Stimulated activated naive B cell treated with anti-CD40 and anti-IgM and Interleukin-4, amounts not matched to agents 10 μg/mL and 1 μg/mL and 100 μg/mL, for 72 hours (primary cell): ENCODE measurements around the gene ADGRD1.

Experiments used
- ATAC-seq, 2 donors: fragments of 150-1000 bp; cut with Tn5 transposase; replicated peaks; 2 replicates each; pipeline ENCODE4 v1.10.0; 2021; ENCODE audit warnings: moderate library complexity in 1 of 2
- DNase-seq: peaks from one replicate; pipeline ENCODE4 v3.0.0; 2021
- H3K27ac Mint-ChIP-seq: one replicate; pipeline ENCODE4 v1.8.0; 2022; ENCODE audit warnings: mild to moderate bottlenecking, mixed read lengths
- H3K27me3 Mint-ChIP-seq, 2 donors: one replicate each; pipeline ENCODE4 v1.8.0; 2022; ENCODE audit warnings: mixed read lengths in 2 of 2
- H3K36me3 Mint-ChIP-seq, 2 donors: one replicate each; pipeline ENCODE4 v1.8.0; 2022; ENCODE audit warnings: mixed read lengths in 2 of 2, mild to moderate bottlenecking in 1 of 2
- H3K4me1 Mint-ChIP-seq, 2 donors: one replicate each; pipeline ENCODE4 v1.8.0; 2022; ENCODE audit warnings: mixed read lengths in 2 of 2, mild to moderate bottlenecking in 1 of 2
- H3K4me3 Mint-ChIP-seq, 2 donors: one replicate each; pipeline ENCODE4 v1.8.0; 2022; ENCODE audit warnings: mild to moderate bottlenecking in 2 of 2, mixed read lengths in 2 of 2, moderate library complexity in 1 of 2
- H3K9me3 Mint-ChIP-seq, 2 donors: one replicate each; pipeline ENCODE4 v1.8.0; 2022; ENCODE audit warnings: mixed read lengths in 2 of 2, mild to moderate bottlenecking in 1 of 2

Gene ADGRD1

DNA sequence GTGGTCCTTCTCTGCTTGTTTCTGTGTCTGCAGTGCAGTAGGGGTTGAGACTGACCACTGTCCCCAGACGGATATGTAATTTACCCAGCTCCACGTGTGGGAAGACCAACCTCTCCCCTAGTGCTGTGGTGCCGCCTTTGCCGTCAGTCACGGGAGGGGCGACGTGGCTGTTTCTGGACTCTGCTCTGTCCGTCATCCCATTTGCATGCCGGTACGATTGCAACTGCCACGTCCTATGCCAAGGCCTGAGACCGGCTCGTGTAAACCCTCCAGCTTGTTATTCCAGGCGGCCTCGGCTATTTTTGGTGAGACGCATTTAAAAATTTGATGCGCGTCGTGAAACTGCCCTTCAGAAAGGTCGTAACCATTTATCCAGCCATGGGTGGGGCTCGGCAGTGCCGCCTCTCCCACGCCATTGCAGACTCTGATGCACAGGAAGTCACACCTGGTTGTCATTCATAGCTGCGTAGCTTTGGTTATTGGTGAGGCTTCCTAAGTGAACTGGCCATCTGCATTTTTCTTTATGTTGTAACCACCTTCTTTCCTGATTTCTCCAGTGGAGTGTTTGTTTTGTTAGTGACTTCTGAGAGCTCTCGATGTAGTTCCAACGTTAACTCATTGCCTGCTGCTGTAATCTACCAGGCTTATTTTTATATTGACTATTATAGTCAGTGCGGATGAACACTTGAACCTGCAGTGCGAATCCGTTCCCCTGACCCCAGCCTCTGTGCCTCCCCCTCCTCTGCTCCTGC, 75.1 kb downstream of the ADGRD1 start:
- H3K27ac Mint-ChIP-seq: peak overlapping the region; percentile 67

DNA sequence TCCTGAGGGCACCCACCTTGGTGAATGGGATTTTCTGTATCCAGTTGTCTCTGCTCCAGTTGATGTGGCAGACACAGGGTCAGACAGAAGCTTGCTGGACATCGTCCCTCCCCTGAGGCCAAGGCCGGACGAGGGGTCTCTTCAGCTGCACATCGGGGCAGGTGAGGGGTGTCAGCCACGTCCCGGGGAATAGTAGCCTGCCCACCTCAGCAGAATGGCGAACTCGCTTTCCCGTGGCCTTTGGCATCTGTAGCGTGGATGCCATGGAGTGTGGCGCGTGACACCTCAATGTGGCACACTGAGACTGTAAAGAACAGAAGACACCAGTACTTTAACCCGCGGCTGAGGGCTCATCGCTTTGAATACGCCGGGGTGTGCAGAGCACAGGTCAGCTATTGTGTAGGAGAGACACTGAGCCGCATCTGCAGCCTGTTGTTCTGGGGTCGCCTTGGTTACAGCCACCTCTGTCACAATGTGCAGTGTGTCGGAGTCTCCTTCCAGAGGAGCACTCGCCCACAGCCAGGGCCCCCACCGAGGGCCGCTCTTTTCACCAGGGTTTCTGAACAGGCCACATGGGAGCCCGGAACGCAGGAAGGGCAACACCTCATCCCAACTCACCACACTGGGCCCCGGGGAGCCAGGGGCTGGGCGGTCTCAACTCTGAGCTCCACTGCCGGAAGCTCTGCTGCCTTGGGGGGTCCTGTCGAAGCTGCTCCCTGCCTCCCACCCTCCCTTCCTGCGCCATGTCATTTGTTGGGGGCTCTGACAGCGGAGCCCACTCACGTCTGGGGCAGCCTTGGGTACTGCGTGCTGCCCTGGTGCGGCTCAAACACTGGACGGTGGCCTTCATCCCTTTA, 77.0 kb downstream of the ADGRD1 start:
- H3K4me1 Mint-ChIP-seq: peaks cover 8 to 14% of the 10 kb centered on the region in 2 donors
- ATAC-seq: no peak

More for the DNA sequence above, 75.1 kb downstream of the ADGRD1 start:
- no peak for ATAC-seq
- peaks cover 0 to 6% of the 10 kb centered on the region in 2 donors for H3K4me1 Mint-ChIP-seq
- H3K4me3 Mint-ChIP-seq: no peak overlapping the region
- H3K36me3 Mint-ChIP-seq: no peaks in the 10 kb centered on the region
- no peaks in the 10 kb centered on the region for H3K9me3 Mint-ChIP-seq
- peaks cover 14 to 20% of the 10 kb centered on the region in 2 donors for H3K27me3 Mint-ChIP-seq
- no peak for DNase-seq

DNA sequence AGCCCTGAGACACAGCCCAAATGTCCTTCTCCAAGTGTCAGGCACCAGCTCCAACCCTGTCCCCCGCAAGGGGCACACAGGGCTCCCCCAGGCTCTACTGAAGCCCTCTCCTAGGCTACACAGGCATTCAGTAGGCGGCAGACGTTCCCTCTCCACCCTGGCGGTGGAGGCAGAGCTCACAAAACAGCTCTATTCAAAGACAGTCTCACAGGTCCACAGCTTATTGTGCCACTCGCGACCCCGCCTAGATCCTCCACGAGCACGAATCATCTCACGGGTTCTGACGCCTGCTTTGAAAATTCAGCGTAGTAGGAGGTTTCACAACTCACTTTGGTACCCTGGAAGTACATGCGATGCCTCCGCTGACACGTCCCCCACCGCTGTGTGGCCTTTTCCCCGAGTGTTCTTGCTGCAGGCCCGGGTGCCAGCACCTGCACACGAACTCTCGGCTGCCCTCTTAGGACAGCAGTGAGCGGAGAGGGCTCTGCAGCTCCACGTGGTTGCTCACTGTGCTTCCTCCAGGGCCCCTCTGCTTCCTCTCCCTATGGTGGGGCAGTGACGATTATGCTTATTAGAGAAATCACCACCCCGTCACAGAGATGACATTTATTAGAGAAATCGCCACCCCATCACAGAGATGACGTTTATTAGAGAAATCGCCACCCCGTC, 78.5 kb downstream of the ADGRD1 start:
- H3K27ac Mint-ChIP-seq: peak overlapping the region; percentile 72

More for the DNA sequence above, 77.0 kb downstream of the ADGRD1 start:
- Mint-ChIP-seq H3K4me3 (no peak overlapping the region), H3K36me3 (no peaks in the 10 kb centered on the region), H3K27me3 (peaks cover 14 to 28% of the 10 kb centered on the region in 2 donors), H3K9me3 (no peaks in the 10 kb centered on the region), H3K27ac (no peak overlapping the region)
- no peak for DNase-seq

DNA sequence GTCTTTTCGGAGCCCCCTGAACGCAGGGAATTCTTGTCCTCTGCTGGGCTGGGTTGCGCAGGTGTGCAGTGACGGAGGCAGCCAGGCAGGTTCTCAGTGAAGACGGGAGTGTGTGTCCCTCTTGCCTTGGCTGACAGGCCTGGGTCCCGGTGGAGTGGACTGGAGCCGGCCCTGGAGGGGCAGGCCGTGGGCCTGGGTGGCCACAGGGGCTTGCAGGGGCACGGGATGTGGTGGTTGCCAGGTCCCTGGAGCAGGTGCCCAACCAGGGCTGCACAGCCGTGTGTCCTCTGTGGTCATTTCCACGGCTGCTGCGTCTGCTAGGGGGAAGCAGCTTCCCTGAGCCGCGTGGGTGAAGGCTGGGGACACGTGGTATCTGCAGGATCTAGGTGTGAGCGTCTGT, 79.8 kb downstream of the ADGRD1 start:
- Mint-ChIP-seq H3K27me3 (peaks cover 7 to 28% of the 10 kb centered on the region in 2 donors), H3K36me3 (peaks cover 8 to 11% of the 10 kb centered on the region in 2 donors), H3K4me3 (no peak overlapping the region), H3K9me3 (peaks cover 12 to 17% of the 10 kb centered on the region in 2 donors), H3K4me1 (peaks cover 8 to 20% of the 10 kb centered on the region in 2 donors), H3K27ac (no peak overlapping the region)
- ATAC-seq (no peak), DNase-seq (no peak)

More for the DNA sequence above, 78.5 kb downstream of the ADGRD1 start:
- DNase-seq (no peak), ATAC-seq (no peak)
- peaks cover 8 to 20% of the 10 kb centered on the region in 2 donors for H3K4me1 Mint-ChIP-seq
- no peak overlapping the region for H3K4me3 Mint-ChIP-seq
- peaks cover 11 to 28% of the 10 kb centered on the region in 2 donors for H3K27me3 Mint-ChIP-seq
- H3K9me3 Mint-ChIP-seq: peaks cover 6 to 10% of the 10 kb centered on the region in 2 donors
- H3K36me3 Mint-ChIP-seq: peaks cover 4 to 7% of the 10 kb centered on the region in 2 donors

DNA sequence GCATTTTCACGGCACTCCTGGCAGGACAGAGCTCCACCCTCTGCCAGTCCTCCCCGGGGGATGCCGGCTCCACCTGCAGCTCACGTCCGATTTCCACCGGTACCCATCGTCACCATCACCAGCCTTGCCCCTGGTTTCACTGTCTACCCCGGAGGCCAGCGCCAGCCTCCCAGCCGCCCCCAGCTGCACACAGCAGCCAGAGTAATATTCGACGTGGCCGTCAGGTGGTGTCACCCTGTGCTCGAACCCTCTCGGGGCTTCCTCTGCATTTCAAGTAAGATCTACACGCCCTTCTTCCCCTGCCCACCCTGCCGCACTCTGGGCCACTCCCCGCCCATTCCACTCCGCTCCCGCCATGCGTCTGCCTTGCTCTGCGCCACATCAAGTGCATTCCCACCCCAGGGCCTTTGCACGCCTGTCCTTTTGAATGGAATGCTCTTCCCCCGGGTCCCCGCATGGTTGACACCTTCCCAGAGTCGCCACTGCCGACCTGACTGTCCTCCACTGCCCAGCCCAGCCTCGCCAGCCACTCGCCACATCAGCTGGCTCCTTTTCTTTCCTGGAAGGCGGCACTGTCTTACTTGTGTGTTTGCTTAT, 80.3 kb downstream of the ADGRD1 start:
- DNase-seq (no peak), ATAC-seq (no peak)
- Mint-ChIP-seq H3K36me3 (peaks cover 8 to 11% of the 10 kb centered on the region in 2 donors), H3K4me3 (no peak overlapping the region), H3K4me1 (peaks cover 8 to 20% of the 10 kb centered on the region in 2 donors), H3K9me3 (peaks cover 12 to 17% of the 10 kb centered on the region in 2 donors), H3K27ac (no peak overlapping the region), H3K27me3 (peaks cover 4 to 28% of the 10 kb centered on the region in 2 donors)

DNA sequence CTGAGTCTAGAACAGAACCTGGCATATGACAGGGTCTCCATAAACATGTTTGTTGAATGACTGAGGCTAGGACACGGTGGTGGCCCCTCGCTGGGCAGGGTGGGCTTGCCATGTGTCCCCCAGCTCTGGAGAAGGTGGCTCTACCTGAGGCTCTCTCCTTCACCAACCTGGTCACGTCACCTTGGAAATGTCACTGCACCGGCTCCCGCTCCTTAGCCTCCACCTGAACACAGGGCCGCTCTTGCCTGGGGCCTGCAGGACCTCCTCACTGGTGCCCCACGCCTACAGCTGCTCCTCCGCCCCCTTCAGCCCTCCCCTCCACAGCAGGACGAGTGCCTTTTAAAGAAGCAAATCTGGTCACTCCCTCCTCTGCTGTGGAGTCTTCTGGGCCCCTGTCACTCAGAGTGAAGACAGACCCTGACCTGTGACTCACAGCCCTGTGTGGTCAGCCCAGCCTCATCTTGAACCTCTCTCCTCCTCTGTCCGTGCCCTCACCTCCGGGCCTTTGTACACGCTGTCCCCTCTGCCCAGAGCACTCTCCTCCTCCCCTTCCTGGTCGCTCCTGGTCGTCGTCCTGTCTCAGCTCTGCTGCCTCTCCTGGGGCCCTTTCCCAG, 81.0 kb downstream of the ADGRD1 start:
- peaks cover 4 to 28% of the 10 kb centered on the region in 2 donors for H3K27me3 Mint-ChIP-seq
- peak overlapping the region in 1 of 2 donors; percentile 15 for H3K4me3 Mint-ChIP-seq
- H3K36me3 Mint-ChIP-seq: peaks cover 8 to 11% of the 10 kb centered on the region in 2 donors
- H3K9me3 Mint-ChIP-seq: peaks cover 12 to 17% of the 10 kb centered on the region in 2 donors
- no peak overlapping the region for H3K27ac Mint-ChIP-seq
- peaks cover 5 to 20% of the 10 kb centered on the region in 2 donors for H3K4me1 Mint-ChIP-seq
- DNase-seq (no peak), ATAC-seq (peak in 1 of 2 donors; percentile 58)

DNA sequence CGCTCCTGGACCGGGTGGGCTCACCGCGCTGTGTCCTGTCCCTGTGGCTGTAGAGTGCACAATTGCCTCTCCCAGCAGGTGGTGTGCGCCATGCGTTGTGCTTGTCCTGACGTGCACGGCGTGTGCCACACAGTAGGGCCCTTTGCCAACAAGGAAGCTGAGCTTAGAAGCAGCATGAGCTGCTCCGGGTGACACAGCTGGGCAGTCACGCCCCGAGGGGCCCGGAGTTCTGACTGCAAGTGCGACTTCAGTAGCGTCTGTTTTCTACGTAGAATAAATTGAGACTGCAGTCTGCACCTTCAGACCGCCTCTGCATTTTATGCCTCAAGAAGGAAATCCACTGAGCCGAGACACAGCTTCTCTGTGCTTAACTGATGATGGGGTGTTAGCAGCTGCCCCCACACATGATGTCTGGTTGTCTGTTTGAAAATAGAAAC, 81.6 kb downstream of the ADGRD1 start:
- H3K4me3 Mint-ChIP-seq: peak overlapping the region in 1 of 2 donors; percentile 15
- ATAC-seq (peak in 1 of 2 donors; percentile 89), DNase-seq (no peak)
- H3K27me3 Mint-ChIP-seq: peaks cover 4 to 28% of the 10 kb centered on the region in 2 donors
- H3K4me1 Mint-ChIP-seq: peaks cover 5 to 20% of the 10 kb centered on the region in 2 donors
- peaks cover 12 to 17% of the 10 kb centered on the region in 2 donors for H3K9me3 Mint-ChIP-seq
- H3K36me3 Mint-ChIP-seq: peaks cover 8 to 11% of the 10 kb centered on the region in 2 donors
- H3K27ac Mint-ChIP-seq: no peak overlapping the region

DNA sequence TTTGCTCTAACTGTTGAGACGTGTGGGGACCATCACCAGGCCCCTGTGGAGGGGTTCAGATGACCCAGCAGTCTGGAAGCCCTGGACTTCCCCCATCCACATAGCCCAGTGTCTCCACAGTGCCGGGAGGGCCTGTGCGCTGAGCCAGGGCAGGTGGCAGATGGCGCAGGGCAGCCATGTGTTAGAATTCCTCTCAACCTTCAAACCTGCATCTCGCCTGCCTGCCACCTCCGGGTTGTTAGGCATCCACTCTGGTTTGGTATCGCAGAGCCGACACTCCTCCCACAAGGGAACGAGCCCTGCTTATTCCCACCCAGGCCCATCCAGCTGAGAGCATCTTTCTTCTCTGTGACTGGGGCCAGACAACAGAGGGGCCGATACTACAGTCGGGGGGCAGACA, 84.5 kb downstream of the ADGRD1 start:
- Mint-ChIP-seq H3K9me3 (peaks cover 12 to 17% of the 10 kb centered on the region in 2 donors), H3K27me3 (peaks cover 0 to 13% of the 10 kb centered on the region in 2 donors), H3K36me3 (peaks cover 8 to 11% of the 10 kb centered on the region in 2 donors), H3K4me3 (no peak overlapping the region), H3K27ac (no peak overlapping the region), H3K4me1 (peaks cover 2 to 20% of the 10 kb centered on the region in 2 donors)
- ATAC-seq (no peak), DNase-seq (no peak)

DNA sequence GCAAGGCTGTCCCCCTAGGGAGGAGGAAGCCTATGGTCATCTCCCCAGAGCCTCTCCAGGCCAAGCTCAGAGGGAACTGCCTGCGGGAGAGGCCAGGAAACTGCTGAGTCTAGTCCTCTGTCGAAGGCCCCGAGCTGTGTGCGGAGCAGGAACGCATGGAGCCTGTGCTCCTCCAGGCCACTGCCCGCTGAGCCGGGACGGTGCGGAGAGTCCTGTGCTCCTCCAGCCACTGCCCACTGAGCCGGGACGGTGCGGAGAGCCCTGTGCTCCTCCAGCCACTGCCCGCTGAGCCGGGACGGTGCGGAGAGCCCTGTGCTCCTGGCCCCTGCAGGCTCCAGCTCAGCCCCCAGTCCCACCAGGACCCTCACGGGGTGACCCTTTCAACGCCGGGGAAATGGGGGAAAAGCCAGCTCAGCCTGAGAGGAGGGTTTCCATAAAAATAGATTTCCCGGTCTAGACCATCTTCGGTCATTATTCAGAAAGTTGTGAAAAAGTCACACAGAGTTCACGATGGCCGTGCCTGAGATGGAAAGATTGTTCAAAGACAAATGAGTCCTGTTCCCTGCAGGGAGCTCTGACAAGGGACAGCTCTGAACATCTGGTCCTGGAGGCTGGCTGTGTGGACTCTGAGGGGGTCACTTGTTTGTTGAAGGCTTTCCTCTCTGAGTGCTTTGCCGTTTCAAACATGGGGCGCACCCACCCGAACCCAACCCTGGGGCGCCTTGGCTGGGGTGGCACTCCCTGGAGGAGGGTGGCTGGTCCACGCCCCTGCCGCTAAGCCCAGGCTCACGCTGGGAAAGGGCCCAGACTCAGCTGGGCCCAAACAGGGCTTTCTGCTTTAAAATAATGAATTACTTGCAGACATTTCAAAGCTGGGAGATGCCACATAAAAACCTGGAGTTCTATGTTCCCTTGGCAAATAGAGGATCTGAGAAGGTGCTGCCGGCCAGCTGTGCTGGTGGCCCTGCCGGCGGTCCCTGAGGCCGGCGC, 85.5 kb downstream of the ADGRD1 start:
- peaks cover 4 to 21% of the 10 kb centered on the region in 2 donors for H3K4me1 Mint-ChIP-seq
- no peak overlapping the region for H3K4me3 Mint-ChIP-seq
- H3K36me3 Mint-ChIP-seq: peaks cover 8 to 14% of the 10 kb centered on the region in 2 donors
- no peak overlapping the region for H3K27ac Mint-ChIP-seq
- H3K27me3 Mint-ChIP-seq: peaks cover 0 to 2% of the 10 kb centered on the region in 2 donors
- DNase-seq (no peak), ATAC-seq (no peak)
- H3K9me3 Mint-ChIP-seq: peaks cover 12 to 17% of the 10 kb centered on the region in 2 donors

DNA sequence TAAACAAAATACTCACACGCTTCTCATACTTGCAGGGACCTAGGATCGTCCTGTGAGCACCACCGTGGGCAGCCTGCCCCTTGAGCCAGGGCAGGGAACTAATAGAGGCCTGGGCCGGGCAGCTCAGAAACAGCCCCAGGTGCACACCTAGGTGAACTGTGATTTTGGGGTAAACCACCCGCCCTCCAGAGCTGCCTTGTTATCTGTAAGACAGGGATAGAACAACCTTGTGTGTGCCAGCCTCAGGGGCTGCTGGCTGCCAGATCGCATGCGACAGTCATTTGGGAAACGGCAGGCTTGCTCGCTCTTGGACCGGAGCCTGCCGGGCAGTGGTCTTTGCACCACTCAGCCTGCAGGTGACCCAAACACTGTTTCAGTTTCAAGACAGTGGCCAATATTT, 86.8 kb downstream of the ADGRD1 start:
- H3K36me3 Mint-ChIP-seq: peaks cover 8 to 14% of the 10 kb centered on the region in 2 donors
- DNase-seq (no peak), ATAC-seq (no peak)
- no peaks in the 10 kb centered on the region for H3K27me3 Mint-ChIP-seq
- H3K4me1 Mint-ChIP-seq: peaks cover 2 to 10% of the 10 kb centered on the region in 2 donors
- H3K4me3 Mint-ChIP-seq: no peak overlapping the region
- H3K27ac Mint-ChIP-seq: no peak overlapping the region
- peaks cover 12 to 17% of the 10 kb centered on the region in 2 donors for H3K9me3 Mint-ChIP-seq

DNA sequence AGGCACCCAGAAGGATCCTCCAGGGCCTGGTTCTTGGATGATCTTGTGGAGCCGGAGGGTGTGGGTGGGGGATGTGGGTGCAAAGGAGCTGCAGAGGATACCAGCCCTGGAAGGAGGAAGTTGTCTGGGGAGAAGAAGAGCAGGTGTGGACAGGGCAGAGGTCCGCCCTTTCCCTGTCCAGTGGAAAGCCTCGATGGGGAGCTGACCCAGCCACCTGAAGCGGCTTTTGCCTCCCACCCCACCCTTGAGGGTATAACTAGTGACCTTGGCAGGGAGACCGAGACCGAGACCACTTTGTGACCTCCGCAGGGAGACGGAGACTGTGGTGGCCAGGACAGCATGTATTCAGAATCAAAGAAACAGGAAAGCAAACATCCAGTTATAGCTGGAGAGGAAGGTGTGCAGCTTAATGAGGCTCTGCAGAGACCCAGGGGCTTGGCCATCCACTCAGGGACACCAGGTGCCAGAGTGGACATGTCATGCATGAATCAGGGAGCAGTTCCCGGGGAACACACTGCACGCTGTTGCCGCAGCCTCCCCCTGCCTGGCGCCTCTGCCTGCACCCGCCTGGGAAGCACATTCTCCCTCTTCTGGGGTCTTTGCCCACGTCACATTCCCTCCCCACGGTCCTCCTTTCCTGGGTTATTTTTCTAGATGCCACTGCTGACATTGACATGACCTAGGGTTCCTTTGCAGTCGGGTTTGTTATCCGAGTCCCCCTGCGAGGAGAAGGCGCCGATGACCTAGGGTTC, 87.7 kb downstream of the ADGRD1 start:
- Mint-ChIP-seq H3K36me3 (peaks cover 8 to 14% of the 10 kb centered on the region in 2 donors), H3K4me1 (peaks cover 3 to 10% of the 10 kb centered on the region in 2 donors), H3K27ac (no peak overlapping the region), H3K27me3 (no peaks in the 10 kb centered on the region), H3K4me3 (no peak overlapping the region), H3K9me3 (peaks cover 12 to 15% of the 10 kb centered on the region in 2 donors)
- DNase-seq (no peak), ATAC-seq (no peak)
